Activated CD8-positive, alpha-beta T cell treated with anti-CD3 and anti-CD28 coated beads for 36 hours (primary cell): ENCODE measurements around the gene MYOD1. TPM values are rescaled to one million over a fixed set of nuclear protein-coding genes. Genes with fewer than 3 reads are reported as not detected.

Experiments
- ATAC-seq: fragments of 200-7000 bp; cut with Tn5 transposase; one replicate; pipeline ENCODE4 v1.10.0; 2021; ENCODE audit warnings: mild to moderate bottlenecking, moderate library complexity
- CTCF ChIA-PET: fragments of 350-600 bp; sonication (Branson Sonifier 250); formaldehyde crosslinking; loops from one replicate; lab custom pipeline; 2021; ENCODE audit warnings: antibody characterized with exemption; lab: Charles Lee
- POLR2A ChIA-PET: fragments of 350-600 bp; sonication (Branson Sonifier 250); formaldehyde crosslinking; loops from one replicate; lab custom pipeline; 2021; ENCODE audit warnings: antibody characterized with exemption; lab: Charles Lee
- DNase-seq: peaks from one replicate; pipeline ENCODE4 v3.0.0-alpha.2; 2020
- H3K27ac Mint-ChIP-seq: one replicate; pipeline ENCODE4 v1.8.0; 2021; ENCODE audit warnings: mild to moderate bottlenecking, mixed read lengths
- H3K27me3 Mint-ChIP-seq: one replicate; pipeline ENCODE4 v1.8.0; 2021; ENCODE audit warnings: mixed read lengths
- H3K36me3 Mint-ChIP-seq: one replicate; pipeline ENCODE4 v1.8.0; 2021; ENCODE audit warnings: low read depth, mixed read lengths
- H3K4me1 Mint-ChIP-seq: one replicate; pipeline ENCODE4 v1.8.0; 2021; ENCODE audit warnings: low read depth, mixed read lengths
- H3K4me3 Mint-ChIP-seq: one replicate; pipeline ENCODE4 v1.8.0; 2021; ENCODE audit warnings: mild to moderate bottlenecking, moderate library complexity, mixed read lengths
- H3K9me3 Mint-ChIP-seq: one replicate; pipeline ENCODE4 v1.8.0; 2021; ENCODE audit warnings: mixed read lengths
- intact Hi-C: fragments of 100-400 bp; cut with micrococcal nuclease; formaldehyde crosslinking; loops from one replicate; pipeline ENCODE4 v1.10.0; 2022
- total RNA-seq, 2 experiments: library from RNA; stranded (reverse); gene quantifications; one replicate each; pipeline ENCODE4 v1.2.3, GENCODE V29; 2021
- TF ChIP-seq, protein P1 (sequence below): fragments of 200-600 bp; IDR thresholded peaks from one replicate; pipeline ENCODE4 v1.8.0; 2022; ENCODE audit warnings: antibody characterized with exemption, mild to moderate bottlenecking

Gene MYOD1
- total RNA-seq, 2 experiments from 2014 or later, result not detected

DNA sequence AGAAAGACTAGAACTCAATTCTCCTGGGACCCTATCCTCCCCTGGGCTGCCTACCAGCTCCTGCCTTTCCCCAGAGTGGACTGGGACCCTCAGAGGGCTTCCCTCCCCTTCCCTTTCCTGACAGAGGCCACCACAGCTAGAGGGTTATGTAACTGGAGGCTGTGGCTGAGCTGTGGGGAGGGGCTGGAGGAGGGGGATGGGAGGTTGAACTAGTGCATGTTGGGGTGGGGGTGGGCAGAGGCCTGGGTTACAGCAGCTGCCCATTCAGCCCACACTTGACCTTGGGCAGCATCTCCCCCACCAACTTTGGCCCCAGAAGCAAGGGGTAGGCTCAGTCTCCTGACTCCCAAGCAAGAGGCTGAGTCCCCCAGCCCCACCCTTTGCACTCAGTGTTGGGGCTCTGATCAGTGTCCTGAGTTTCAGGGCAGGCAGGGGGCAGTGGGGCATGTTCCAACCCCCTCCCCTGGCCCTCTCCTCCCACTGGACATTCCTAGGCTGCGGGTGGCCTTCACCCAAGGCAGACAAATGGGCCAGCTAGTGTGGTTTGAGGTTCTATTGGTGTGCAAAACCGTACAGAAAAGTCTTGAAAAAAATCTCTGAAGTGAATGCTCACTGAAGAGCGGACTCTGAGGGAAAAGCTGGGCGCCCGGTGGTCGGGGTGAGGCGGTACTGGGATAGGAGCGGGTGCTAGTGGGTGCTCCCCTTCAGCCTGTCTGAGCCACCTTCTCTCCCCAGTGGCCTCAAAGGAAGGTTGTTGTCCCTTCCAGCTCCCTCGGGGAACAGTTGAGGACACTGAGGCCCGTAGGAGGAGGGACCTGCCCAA is 19.0 kb downstream of the MYOD1 start:
- Mint-ChIP-seq H3K27ac (no peak overlapping the region), H3K27me3 (peaks cover 33% of the 10 kb centered on the region), H3K36me3 (no peaks in the 10 kb centered on the region), H3K9me3 (no peaks in the 10 kb centered on the region), H3K4me1 (peaks cover 3% of the 10 kb centered on the region), H3K4me3 (no peak overlapping the region)
- POLR2A ChIA-PET, result no interaction called here
- intact Hi-C loops, result no loop called here
- TF ChIP-seq, protein P1, sequence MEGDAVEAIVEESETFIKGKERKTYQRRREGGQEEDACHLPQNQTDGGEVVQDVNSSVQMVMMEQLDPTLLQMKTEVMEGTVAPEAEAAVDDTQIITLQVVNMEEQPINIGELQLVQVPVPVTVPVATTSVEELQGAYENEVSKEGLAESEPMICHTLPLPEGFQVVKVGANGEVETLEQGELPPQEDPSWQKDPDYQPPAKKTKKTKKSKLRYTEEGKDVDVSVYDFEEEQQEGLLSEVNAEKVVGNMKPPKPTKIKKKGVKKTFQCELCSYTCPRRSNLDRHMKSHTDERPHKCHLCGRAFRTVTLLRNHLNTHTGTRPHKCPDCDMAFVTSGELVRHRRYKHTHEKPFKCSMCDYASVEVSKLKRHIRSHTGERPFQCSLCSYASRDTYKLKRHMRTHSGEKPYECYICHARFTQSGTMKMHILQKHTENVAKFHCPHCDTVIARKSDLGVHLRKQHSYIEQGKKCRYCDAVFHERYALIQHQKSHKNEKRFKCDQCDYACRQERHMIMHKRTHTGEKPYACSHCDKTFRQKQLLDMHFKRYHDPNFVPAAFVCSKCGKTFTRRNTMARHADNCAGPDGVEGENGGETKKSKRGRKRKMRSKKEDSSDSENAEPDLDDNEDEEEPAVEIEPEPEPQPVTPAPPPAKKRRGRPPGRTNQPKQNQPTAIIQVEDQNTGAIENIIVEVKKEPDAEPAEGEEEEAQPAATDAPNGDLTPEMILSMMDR, result no peak
- CTCF ChIA-PET, result interaction anchor here (4.1 kb wide), 1 partner anchor 8 kb away, joined by 29 read pairs; no protein-coding TSS in a partner anchor
- no peak for DNase-seq
- ATAC-seq, result no peak

- H3K4me3 Mint-ChIP-seq, result no peak overlapping the region
- H3K27me3 Mint-ChIP-seq, result peaks cover 23% of the 10 kb centered on the region
- ChIA-PET POLR2A (interaction anchor here (0.7 kb wide), 1 partner anchor 162 kb away, joined by 3 read pairs; no protein-coding TSS in a partner anchor), CTCF (interaction anchor here (2.3 to 4.1 kb wide), 2 partner anchors 9 to 239 kb away, joined by 6 to 29 read pairs; no protein-coding TSS in a partner anchor)
- no peak overlapping the region for H3K27ac Mint-ChIP-seq
- ATAC-seq (no peak), DNase-seq (no peak)
- no peaks in the 10 kb centered on the region for H3K9me3 Mint-ChIP-seq
- TF ChIP-seq, protein P1, result no peak
- H3K4me1 Mint-ChIP-seq, result no peaks in the 10 kb centered on the region
- intact Hi-C loops, result no loop called here
- no peaks in the 10 kb centered on the region for H3K36me3 Mint-ChIP-seq
Observed at GRCh38 chr11:17739945-17740338, 20.6 kb downstream of the MYOD1 start.

GRCh38 chr11:17740649-17741235 is 21.4 kb downstream of the MYOD1 start:
- ChIA-PET POLR2A (no interaction called here), CTCF (interaction anchor here (2.3 to 4.1 kb wide), 2 partner anchors 10 to 238 kb away, joined by 6 to 29 read pairs; no protein-coding TSS in a partner anchor)
- TF ChIP-seq, protein P1, result no peak
- intact Hi-C loops, result no loop called here
- H3K27ac Mint-ChIP-seq, result no peak overlapping the region
- DNase-seq (no peak), ATAC-seq (no peak)
- no peaks in the 10 kb centered on the region for H3K4me1 Mint-ChIP-seq
- no peaks in the 10 kb centered on the region for H3K9me3 Mint-ChIP-seq
- H3K4me3 Mint-ChIP-seq, result no peak overlapping the region
- no peaks in the 10 kb centered on the region for H3K36me3 Mint-ChIP-seq
- H3K27me3 Mint-ChIP-seq, result peaks cover 23% of the 10 kb centered on the region

DNA sequence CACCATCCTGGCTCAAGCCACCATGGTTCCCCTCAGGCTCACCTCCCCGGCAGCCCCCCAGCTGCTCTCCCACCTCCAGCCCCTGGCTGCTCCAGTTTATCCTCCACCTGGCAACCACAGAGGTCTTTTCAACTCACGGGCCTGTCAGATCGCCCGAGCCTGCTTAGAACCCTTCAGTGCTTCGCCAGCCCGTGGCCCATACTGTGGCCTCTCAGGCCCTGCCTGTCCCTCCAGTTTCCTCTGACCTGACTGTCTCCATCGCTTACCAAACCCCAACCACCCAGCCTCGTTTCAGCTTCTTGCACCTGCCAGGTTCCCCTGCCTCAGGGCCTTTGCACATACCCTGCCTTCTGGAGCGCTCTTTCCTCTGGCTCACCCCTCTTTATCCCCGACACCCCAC is 22.1 kb downstream of the MYOD1 start:
- ATAC-seq, result no peak
- no peaks in the 10 kb centered on the region for H3K9me3 Mint-ChIP-seq
- H3K27me3 Mint-ChIP-seq, result peaks cover 23% of the 10 kb centered on the region
- ChIA-PET POLR2A (no interaction called here), CTCF (interaction anchor here (2.3 to 4.1 kb wide), 2 partner anchors 11 to 237 kb away, joined by 6 to 29 read pairs; no protein-coding TSS in a partner anchor)
- no peak for DNase-seq
- intact Hi-C loops, result no loop called here
- H3K27ac Mint-ChIP-seq, result no peak overlapping the region
- no peaks in the 10 kb centered on the region for H3K4me1 Mint-ChIP-seq
- no peak overlapping the region for H3K4me3 Mint-ChIP-seq
- TF ChIP-seq, protein P1, result no peak
- H3K36me3 Mint-ChIP-seq, result no peaks in the 10 kb centered on the region

- DNase-seq (no peak), ATAC-seq (no peak)
- TF ChIP-seq, protein P1, result no peak
- Mint-ChIP-seq H3K27ac (no peak overlapping the region), H3K36me3 (no peaks in the 10 kb centered on the region), H3K27me3 (peaks cover 17% of the 10 kb centered on the region), H3K4me3 (no peak overlapping the region), H3K4me1 (no peaks in the 10 kb centered on the region), H3K9me3 (no peaks in the 10 kb centered on the region)
- intact Hi-C loops, result no loop called here
- ChIA-PET CTCF (interaction anchor here (2.3 to 4.1 kb wide), 2 partner anchors 12 to 237 kb away, joined by 6 to 29 read pairs; no protein-coding TSS in a partner anchor), POLR2A (no interaction called here)
Observed at GRCh38 chr11:17742019-17742418, 22.6 kb downstream of the MYOD1 start.
